Suprapubic skin (tissue), 4 donors: Measurements from ENCODE around the gene CMTM8.

Experiments
- CTCF ChIP-seq, 2 donors: fragments of 200-600 bp in 1 of 2; fragments of 450-650 bp in 1 of 2; sonication (generic) in 1 of 2; IDR thresholded peaks; one replicate each; pipeline ENCODE4 v1.5.1; 2016 to 2019; ENCODE audit warnings: antibody characterized with exemption in 2 of 2, mild to moderate bottlenecking in 1 of 2, moderate library complexity in 1 of 2
- EP300 ChIP-seq: sonication (generic); formaldehyde crosslinking; IDR thresholded peaks from one replicate; pipeline ENCODE4 v1.6.1; 2017; ENCODE audit warnings: antibody characterized with exemption
- POLR2A ChIP-seq, 2 donors: fragments of 450-650 bp; IDR thresholded peaks; one replicate each; pipeline ENCODE4 v1.6.1; 2017; ENCODE audit warnings: antibody characterized with exemption in 2 of 2, mild to moderate bottlenecking in 2 of 2, moderate library complexity in 2 of 2
- POLR2AphosphoS5 ChIP-seq, 3 donors: sonication (generic); formaldehyde crosslinking; IDR thresholded peaks; one replicate each; pipeline ENCODE4 v1.6.1; 2017; ENCODE audit warnings: antibody characterized with exemption in 3 of 3

GRCh38 chr3:32372213-32372490 lies 133.7 kb downstream of the CMTM8 start:
- TF ChIP-seq CTCF (IDR thresholded peaks at IDR 0.05) = no peak
- no peak for TF ChIP-seq EP300
- no peak for TF ChIP-seq POLR2A (IDR thresholded peaks at IDR 0.05)
- no peak for TF ChIP-seq POLR2AphosphoS5 (IDR thresholded peaks at IDR 0.05)
